Thymus (tissue), 11 donors: ENCODE data around the gene PCGF6. TPM values are rescaled to one million over a fixed set of nuclear protein-coding genes. Genes with fewer than 3 reads are reported as not detected.

Experiments used
- DNase-seq, 9 donors: peaks; one replicate each; pipeline ENCODE4 v3.0.0-alpha.2; 2013; ENCODE audit warnings: low spot score in 9 of 9, low read depth in 6 of 9, missing footprints in 1 of 9
- H3K27ac ChIP-seq, 2 donors: one replicate each; pipeline ENCODE4 v1.5.1; 2013; ENCODE audit warnings: control low read depth in 1 of 2, low read depth in 1 of 2, low read length in 1 of 2, mild to moderate bottlenecking in 1 of 2, moderate library complexity in 1 of 2
- H3K27me3 ChIP-seq, 2 donors: one replicate each; pipeline ENCODE4 v1.5.1; 2013; ENCODE audit warnings: low read length in 1 of 2; ENCODE audit not compliant: control insufficient read depth in 2 of 2, insufficient read depth in 1 of 2
- H3K36me3 ChIP-seq, 2 donors: one replicate each; pipeline ENCODE4 v1.5.1; 2013; ENCODE audit warnings: low read length in 1 of 2, mild to moderate bottlenecking in 1 of 2, moderate library complexity in 1 of 2; ENCODE audit not compliant: control insufficient read depth in 2 of 2, insufficient read depth in 2 of 2
- H3K4me1 ChIP-seq, 2 donors: one replicate each; pipeline ENCODE4 v1.5.1; 2013; ENCODE audit warnings: low read length in 2 of 2; ENCODE audit not compliant: control insufficient read depth in 2 of 2, insufficient read depth in 2 of 2
- H3K4me3 ChIP-seq, 2 donors: one replicate each; pipeline ENCODE4 v1.5.1; 2013; ENCODE audit warnings: low read length in 2 of 2, control low read depth in 1 of 2, mild to moderate bottlenecking in 1 of 2
- H3K9me3 ChIP-seq, 2 donors: one replicate each; pipeline ENCODE4 v1.5.1; 2013; ENCODE audit warnings: low read length in 1 of 2, mild to moderate bottlenecking in 1 of 2; ENCODE audit not compliant: control insufficient read depth in 2 of 2, insufficient read depth in 1 of 2
- WGBS: extraction: QIAGEN DNeasy Blood & Tissue Kit; methylation state at CpG from one replicate; pipeline ENCODE4 v1.1.7; 2013; 5-methylcytosine and 5-hydroxymethylcytosine counted together
- polyA plus RNA-seq: library from polyadenylated mRNA; stranded (reverse); fragments of 200-250 nt; gene quantifications from one replicate; pipeline ENCODE4 v1.2.3, GENCODE V29; 2013
- total RNA-seq: library from RNA; stranded (reverse); fragments of 120-200 nt; gene quantifications from one replicate; pipeline ENCODE4 v1.2.4, GENCODE V29; 2013
- donor health status: healthy.

Gene PCGF6
- total and polyA plus RNA-seq, 2 donors: 9.1 to 12.6 TPM

DNA sequence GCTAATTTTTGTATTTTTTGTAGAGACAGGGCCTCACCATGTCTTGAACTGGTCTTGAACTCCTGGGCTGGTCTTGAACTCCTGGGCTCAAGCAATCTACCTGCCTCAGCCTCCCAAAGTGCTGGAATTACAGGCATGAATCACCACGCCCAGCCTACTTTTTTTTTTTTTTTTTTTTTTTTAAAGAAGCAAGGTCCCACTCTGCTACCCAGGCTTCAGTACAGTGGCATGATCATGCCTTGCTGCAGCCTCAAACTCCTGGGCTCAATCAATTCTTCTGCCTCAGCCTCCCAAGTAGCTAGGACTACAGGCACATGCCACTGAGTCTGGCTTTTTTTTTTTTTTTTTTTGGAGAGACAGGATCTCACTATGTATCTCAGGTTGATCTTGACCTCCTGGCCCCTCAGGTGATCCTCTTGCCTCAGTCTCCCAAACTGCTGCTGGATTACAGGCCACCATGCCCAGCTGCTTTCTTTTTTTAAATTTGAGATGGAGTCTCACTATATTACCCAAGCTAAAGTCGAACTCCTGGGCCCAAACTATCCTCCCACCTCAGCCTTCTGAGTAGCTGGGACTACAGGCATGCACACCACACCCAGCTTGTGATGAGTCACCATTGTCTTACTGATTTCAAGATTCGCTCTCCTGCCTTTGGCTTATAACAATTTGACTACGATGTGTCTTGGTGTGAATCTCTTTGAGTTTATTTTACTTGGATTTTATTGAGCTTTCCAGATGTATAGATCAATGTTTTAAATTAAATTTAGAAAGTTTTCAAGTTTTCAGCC lies 96.2 kb downstream of the PCGF6 start:
- DNase-seq: no peak
- H3K4me1 ChIP-seq: no peaks in the 10 kb centered on the region
- H3K4me3 ChIP-seq: no peak overlapping the region
- no peak overlapping the region for H3K27ac ChIP-seq
- no peaks in the 10 kb centered on the region for H3K27me3 ChIP-seq
- H3K36me3 ChIP-seq: no peaks in the 10 kb centered on the region
- 89% methylated on average over 4 of the region's 4 CpGs for WGBS
- peaks cover 0 to 3% of the 10 kb centered on the region in 2 donors for H3K9me3 ChIP-seq

DNA sequence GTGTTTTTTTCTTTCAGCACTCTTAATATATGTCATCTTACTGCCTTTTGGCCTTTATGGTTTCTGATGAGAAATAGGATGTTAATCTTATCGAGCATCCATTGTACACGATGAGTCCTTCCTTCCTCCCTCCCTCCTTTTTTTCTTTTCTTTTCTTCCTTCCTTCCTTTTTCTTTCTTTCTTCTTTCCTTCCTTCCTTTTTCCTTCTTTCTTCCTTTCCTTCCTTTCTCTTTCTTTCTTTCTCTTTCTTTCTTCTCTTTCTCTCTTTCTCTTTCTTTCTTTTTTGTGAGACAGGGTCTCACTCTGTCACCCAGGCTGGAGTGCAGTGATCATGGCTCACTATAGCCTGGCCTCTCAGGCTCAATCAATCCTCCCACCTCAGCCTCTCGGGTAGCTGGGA lies 96.8 kb downstream of the PCGF6 start:
- DNase-seq: no peak
- H3K4me1 ChIP-seq: no peaks in the 10 kb centered on the region
- no peaks in the 10 kb centered on the region for H3K27me3 ChIP-seq
- no peaks in the 10 kb centered on the region for H3K9me3 ChIP-seq
- no peaks in the 10 kb centered on the region for H3K36me3 ChIP-seq
- WGBS: 89% methylated on average over 3 of the region's 3 CpGs
- no peak overlapping the region for H3K4me3 ChIP-seq
- no peak overlapping the region for H3K27ac ChIP-seq

Other genes with a start within 250 kb of the PCGF6 start
- 68.5 TPM for gene NT5C2, start 157.9 kb downstream of the PCGF6 start, total RNA-seq
- gene NT5C2, start 157.9 kb downstream of the PCGF6 start, polyA plus RNA-seq: 85.2 TPM
- gene RPEL1, start 105.3 kb downstream of the PCGF6 start, total RNA-seq: 0.05 TPM
- gene RPEL1, start 105.3 kb downstream of the PCGF6 start, polyA plus RNA-seq: 0.02 TPM
- 0.94 TPM for gene INA, start 74.0 kb downstream of the PCGF6 start, total RNA-seq
- 0.98 TPM for gene INA, start 74.0 kb downstream of the PCGF6 start, polyA plus RNA-seq
- 9.4 TPM for gene TAF5, start 16.8 kb upstream of the PCGF6 start, total RNA-seq
- 5.1 TPM for gene TAF5, start 16.8 kb upstream of the PCGF6 start, polyA plus RNA-seq
- 464 TPM for gene ATP5MK, start 45.3 kb upstream of the PCGF6 start, total RNA-seq
- 772 TPM for gene ATP5MK, start 45.3 kb upstream of the PCGF6 start, polyA plus RNA-seq
- gene PDCD11, start 45.5 kb upstream of the PCGF6 start, total RNA-seq: 28.0 TPM
- gene PDCD11, start 45.5 kb upstream of the PCGF6 start, polyA plus RNA-seq: 20.4 TPM
- 3.6 TPM for gene CALHM2, start 101.2 kb upstream of the PCGF6 start, total RNA-seq
- gene CALHM2, start 101.2 kb upstream of the PCGF6 start, polyA plus RNA-seq: 13.8 TPM
- gene CALHM1, start 107.8 kb upstream of the PCGF6 start, total RNA-seq: 0.09 TPM
- gene CALHM1, start 107.8 kb upstream of the PCGF6 start, polyA plus RNA-seq: 0.05 TPM
- 0.09 TPM for gene CALHM3, start 128.1 kb upstream of the PCGF6 start, total RNA-seq
- 0.32 TPM for gene CALHM3, start 128.1 kb upstream of the PCGF6 start, polyA plus RNA-seq
- gene NEURL1, start 142.6 kb upstream of the PCGF6 start, total RNA-seq: 1.6 TPM
- 3.0 TPM for gene NEURL1, start 142.6 kb upstream of the PCGF6 start, polyA plus RNA-seq